Cardiac muscle cell (in vitro differentiated cells and primary cell): ENCODE measurements around the gene DPYD. TPM values are rescaled to one million over a fixed set of nuclear protein-coding genes. Genes with fewer than 3 reads are reported as not detected.

Source experiments
- DNase-seq, 2 donors: peaks; one replicate each; pipeline versions ENCODE4 v3.0.0 to v3.0.0-alpha.2; 2010 to 2017; ENCODE audit warnings: low read depth in 1 of 2, low spot score in 1 of 2
- H3K27ac ChIP-seq: fragments of 200-600 bp; sonication (generic); 2 replicates; pipeline ENCODE4 v1.5.1; 2016
- H3K27me3 ChIP-seq: fragments of 200-600 bp; sonication (generic); 2 replicates; pipeline ENCODE4 v1.6.0; 2016; ENCODE audit warnings: control low read depth
- H3K36me3 ChIP-seq: fragments of 200-600 bp; sonication (generic); 2 replicates; pipeline ENCODE4 v1.5.1; 2016; ENCODE audit warnings: control low read depth
- H3K4me1 ChIP-seq: fragments of 200-600 bp; sonication (generic); 2 replicates; pipeline ENCODE4 v1.8.1; 2017; ENCODE audit warnings: low read depth, mild to moderate bottlenecking, mixed run types
- H3K4me3 ChIP-seq: fragments of 200-600 bp; sonication (generic); 2 replicates; pipeline ENCODE4 v1.5.1; 2016; ENCODE audit warnings: mild to moderate bottlenecking
- H3K9me3 ChIP-seq: fragments of 200-600 bp; sonication (generic); 2 replicates; pipeline ENCODE4 v1.5.1; 2017; ENCODE audit warnings: low read depth, mild to moderate bottlenecking, control low read depth
- CTCF ChIP-seq: IDR thresholded peaks from 2 replicates; pipeline ENCODE4 v1.5.1; 2012; ENCODE audit warnings: low read depth, mild to moderate bottlenecking, low read length
- polyA plus RNA-seq: library from polyadenylated mRNA; unstranded; fragments of >200 nt; fragmentation: Nextera tagmentation; extraction: Ambion mirVana; gene quantifications from 2 replicates; pipeline ENCODE4 v1.2.1, GENCODE V29; 2016
- total RNA-seq: library from RNA; depleted of rRNA; stranded (reverse); fragments of >200 nt; gene quantifications from 2 replicates; pipeline ENCODE4 v1.2.3, GENCODE V29; 2016

DPYD gene
- total and polyA plus RNA-seq, 2 experiments from 2014 or later, result 0.66 to 2.0 TPM

DNA sequence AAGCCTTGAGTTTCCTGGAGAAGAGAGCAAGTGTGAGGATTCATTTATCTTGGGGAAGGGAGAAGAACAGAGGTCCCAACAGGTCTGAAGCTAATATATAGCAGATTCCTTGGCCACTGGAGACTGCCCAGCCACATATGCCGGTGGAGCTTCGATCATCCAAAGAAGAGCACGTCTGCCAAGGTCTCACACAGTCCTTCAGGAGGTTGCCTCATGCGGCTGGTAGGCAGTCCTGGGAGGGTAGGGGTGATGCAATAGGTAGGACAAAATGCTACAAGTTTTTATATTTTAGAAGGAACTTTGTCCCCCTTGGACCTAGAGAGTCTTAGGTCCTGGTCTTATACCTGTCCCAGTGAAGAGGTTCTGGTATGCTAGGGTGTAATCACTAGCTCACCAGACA, 582.5 kb downstream of the DPYD start:
- H3K27me3 ChIP-seq, result no peaks in the 10 kb centered on the region
- no peak overlapping the region for H3K27ac ChIP-seq
- no peaks in the 10 kb centered on the region for H3K36me3 ChIP-seq
- no peak for TF ChIP-seq CTCF
- no peak overlapping the region for H3K4me3 ChIP-seq
- no peaks in the 10 kb centered on the region for H3K4me1 ChIP-seq
- no peaks in the 10 kb centered on the region for H3K9me3 ChIP-seq
- DNase-seq, result no peak

DNA sequence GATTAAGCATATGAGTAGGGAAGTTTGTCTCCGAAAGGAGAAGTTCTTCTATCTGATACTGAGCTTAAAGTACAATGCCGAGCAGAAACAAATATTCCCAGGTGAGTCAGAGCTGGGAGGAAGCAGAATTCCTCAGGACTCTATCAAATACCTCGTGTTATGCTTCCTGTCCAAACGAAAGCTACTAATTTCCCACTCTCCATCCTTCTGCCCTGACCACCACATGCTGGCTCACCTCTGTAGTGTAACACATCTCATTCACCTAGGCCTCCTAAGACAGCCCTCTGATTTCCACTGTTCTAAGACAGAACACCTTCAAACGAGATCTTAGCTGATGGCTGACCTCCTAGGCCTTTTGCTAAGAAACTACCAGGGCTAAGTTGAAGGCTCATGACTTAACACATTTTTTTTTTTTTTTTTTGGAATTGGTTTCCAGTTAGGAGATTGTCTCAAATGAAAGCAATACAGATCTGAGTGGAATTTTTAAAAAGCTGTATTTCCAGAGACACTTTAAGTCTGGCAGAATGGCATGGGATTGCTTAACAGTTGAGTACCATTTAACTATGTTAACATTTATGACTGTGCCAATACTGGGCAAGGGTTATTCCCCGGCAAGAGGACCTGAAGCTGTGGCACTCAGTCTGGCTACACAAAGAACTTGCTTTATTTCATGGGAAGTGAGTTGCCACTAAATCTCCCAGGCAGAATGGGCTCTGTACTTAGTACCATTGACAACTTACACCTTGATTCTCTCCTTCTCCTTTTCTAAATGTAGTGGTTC, 583.4 kb downstream of the DPYD start:
- no peaks in the 10 kb centered on the region for H3K9me3 ChIP-seq
- H3K27me3 ChIP-seq, result no peaks in the 10 kb centered on the region
- H3K36me3 ChIP-seq, result no peaks in the 10 kb centered on the region
- H3K4me3 ChIP-seq, result no peak overlapping the region
- no peak overlapping the region for H3K27ac ChIP-seq
- DNase-seq, result no peak
- no peaks in the 10 kb centered on the region for H3K4me1 ChIP-seq
- no peak for TF ChIP-seq CTCF

- TF ChIP-seq CTCF, result no peak
- no peak overlapping the region for H3K4me3 ChIP-seq
- H3K36me3 ChIP-seq, result no peaks in the 10 kb centered on the region
- H3K9me3 ChIP-seq, result no peaks in the 10 kb centered on the region
- H3K27me3 ChIP-seq, result no peaks in the 10 kb centered on the region
- no peaks in the 10 kb centered on the region for H3K4me1 ChIP-seq
- DNase-seq, result peak in 1 of 2 donors; percentile 65
- no peak overlapping the region for H3K27ac ChIP-seq
These were observed 586.4 kb downstream of the DPYD start for GRCh38 chr1:97334454-97334853.

DNA sequence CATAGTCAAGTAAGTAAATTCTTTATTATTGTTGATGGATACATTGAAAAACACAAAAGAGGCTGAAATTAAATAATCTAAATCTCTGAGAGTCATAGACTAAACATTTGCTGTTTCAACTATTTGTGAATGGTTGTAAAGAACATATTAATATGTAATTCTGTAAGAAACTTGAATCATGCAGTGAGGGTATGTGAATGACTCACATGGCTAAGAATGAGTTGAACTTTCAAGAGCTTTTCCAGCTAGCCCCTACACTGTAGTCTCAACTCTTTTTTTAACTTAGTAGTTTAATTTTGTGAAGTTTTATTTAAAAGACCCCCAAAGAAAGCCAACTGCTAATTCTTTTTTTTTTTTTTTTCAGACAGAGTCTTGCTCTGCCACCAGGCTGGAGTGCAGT, 588.1 kb downstream of the DPYD start:
- H3K27me3 ChIP-seq, result no peaks in the 10 kb centered on the region
- no peaks in the 10 kb centered on the region for H3K36me3 ChIP-seq
- H3K27ac ChIP-seq, result no peak overlapping the region
- no peak for TF ChIP-seq CTCF
- no peak overlapping the region for H3K4me3 ChIP-seq
- no peaks in the 10 kb centered on the region for H3K4me1 ChIP-seq
- no peaks in the 10 kb centered on the region for H3K9me3 ChIP-seq
- peak in 1 of 2 donors; percentile 53 for DNase-seq

DNA sequence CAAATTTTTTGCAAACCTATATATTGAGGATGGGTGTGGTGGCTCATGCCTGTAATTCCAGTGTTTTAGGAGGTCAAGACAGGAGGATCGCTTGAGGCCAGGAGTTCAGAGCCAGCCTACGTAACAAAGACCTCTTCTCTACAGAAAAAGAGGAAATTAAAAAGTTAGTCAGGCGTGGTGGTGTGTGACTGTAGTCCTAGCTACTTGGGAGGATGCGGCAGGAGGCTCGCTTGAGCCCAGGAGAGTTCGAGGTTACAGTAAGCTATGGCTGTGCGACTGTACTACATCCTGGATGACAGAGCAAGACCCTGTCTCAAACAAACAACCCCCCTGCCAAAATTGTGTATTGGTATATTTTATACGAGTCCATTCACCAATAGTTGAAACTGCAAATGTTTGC, 589.7 kb downstream of the DPYD start:
- Histone ChIP-seq H3K27ac (no peak overlapping the region), H3K36me3 (no peaks in the 10 kb centered on the region), H3K4me3 (no peak overlapping the region), H3K9me3 (no peaks in the 10 kb centered on the region), H3K27me3 (no peaks in the 10 kb centered on the region), H3K4me1 (no peaks in the 10 kb centered on the region)
- no peak for TF ChIP-seq CTCF
- DNase-seq, result no peak
